Ramos (cell line): ENCODE measurements around the gene CFAP77.

Source experiments
- in situ Hi-C: fragments of 300-500 bp; cut with MboI; formaldehyde crosslinking; loops from one replicate; pipeline ENCODE4 v1.14.3; 2022; ENCODE audit warnings: low sequenced_read_pairs; ENCODE audit not compliant: unreplicated experiment

CFAP77 gene

GRCh38 chr9:132406554-132407122 lies 3.4 kb upstream of the CFAP77 start, which contains the start of gene TTF1:
TTF1 (minus strand) TSS chr9:132406840; CDS start chr9:132402821, 4,019 bp downstream.
- in situ Hi-C loops: no loop called here

- in situ Hi-C loops: no loop called here
Measured at GRCh38 chr9:132407196-132407595, 2.8 kb upstream of the CFAP77 start.

- in situ Hi-C loops: no loop called here
Measured at GRCh38 chr9:132408521-132408920, 1.5 kb upstream of the CFAP77 start.

GRCh38 chr9:132410642-132411041 lies 631 bp downstream of the CFAP77 start:
- in situ Hi-C loops: loop anchor here (5.0 kb wide), 1 partner anchor 167 kb away; no protein-coding TSS in a partner anchor

- in situ Hi-C loops: loop anchor here (5.0 kb wide), 1 partner anchor 166 kb away; no protein-coding TSS in a partner anchor
Measured at GRCh38 chr9:132411091-132411508, 1.1 kb downstream of the CFAP77 start.

GRCh38 chr9:132412089-132412488 lies 2.1 kb downstream of the CFAP77 start:
- in situ Hi-C loops: loop anchor here (5.0 kb wide), 1 partner anchor 165 kb away; no protein-coding TSS in a partner anchor

GRCh38 chr9:132413926-132414325 lies 3.9 kb downstream of the CFAP77 start:
- in situ Hi-C loops: loop anchor here (5.0 kb wide), 1 partner anchor 163 kb away; no protein-coding TSS in a partner anchor

GRCh38 chr9:132414731-132415130 lies 4.7 kb downstream of the CFAP77 start:
- in situ Hi-C loops: loop anchor here (5.0 kb wide), 1 partner anchor 163 kb away; no protein-coding TSS in a partner anchor

- in situ Hi-C loops: no loop called here
Measured at GRCh38 chr9:132415181-132415580, 5.2 kb downstream of the CFAP77 start.

- in situ Hi-C loops: no loop called here
Measured at GRCh38 chr9:132418726-132419363, 8.8 kb downstream of the CFAP77 start.

- in situ Hi-C loops: loop anchor here (10.0 kb wide), 1 partner anchor 372 kb away; no protein-coding TSS in a partner anchor
Measured at GRCh38 chr9:132422574-132422973, 12.6 kb downstream of the CFAP77 start.

GRCh38 chr9:132423503-132423902 lies 13.5 kb downstream of the CFAP77 start:
- in situ Hi-C loops: loop anchor here (10.0 kb wide), 1 partner anchor 371 kb away; no protein-coding TSS in a partner anchor

GRCh38 chr9:132424857-132425674 lies 15.1 kb downstream of the CFAP77 start:
- in situ Hi-C loops: loop anchor here (10.0 kb wide), 1 partner anchor 370 kb away; no protein-coding TSS in a partner anchor

GRCh38 chr9:132425675-132426062 lies 15.7 kb downstream of the CFAP77 start:
- in situ Hi-C loops: loop anchor here (10.0 kb wide), 1 partner anchor 369 kb away; no protein-coding TSS in a partner anchor

- in situ Hi-C loops: loop anchor here (10.0 kb wide), 1 partner anchor 368 kb away; no protein-coding TSS in a partner anchor
Measured at GRCh38 chr9:132426639-132427414, 16.8 kb downstream of the CFAP77 start.

GRCh38 chr9:132430998-132431397 lies 21.0 kb downstream of the CFAP77 start:
- in situ Hi-C loops: no loop called here

GRCh38 chr9:132434881-132435280 lies 24.9 kb downstream of the CFAP77 start:
- in situ Hi-C loops: no loop called here

- in situ Hi-C loops: no loop called here
Measured at GRCh38 chr9:132439153-132439552, 29.1 kb downstream of the CFAP77 start.

- in situ Hi-C loops: no loop called here
Measured at GRCh38 chr9:132440735-132441134, 30.7 kb downstream of the CFAP77 start.

GRCh38 chr9:132441404-132441803 lies 31.4 kb downstream of the CFAP77 start:
- in situ Hi-C loops: no loop called here
